IMR-90 (cell line): Measurements from ENCODE around the gene TMEM204. TPM values are rescaled to one million over a fixed set of nuclear protein-coding genes. Genes with fewer than 3 reads are reported as not detected.

Source experiments
- ATAC-seq: fragments of 200-7000 bp; cut with Tn5 transposase; 2 replicates; pipeline ENCODE4 v1.9.1; 2020; ENCODE audit warnings: low read depth, mild to moderate bottlenecking, moderate library complexity
- BruUV-seq: library from RNA; stranded (reverse); fragments of 400-500 nt; replicated peaks from 2 replicates; lab custom pipeline; 2021; lab: Mats Ljungman, UMichigan
- CTCF ChIA-PET: fragments of 300-600 bp; formaldehyde crosslinking; extraction: SDS; loops from one replicate; lab custom pipeline; 2021; ENCODE audit warnings: antibody characterized with exemption; lab: Yijun Ruan, JAX
- POLR2A ChIA-PET: fragments of 300-600 bp; sonication (Branson Sonifier 250); formaldehyde crosslinking; loops from one replicate; lab custom pipeline; 2022; ENCODE audit warnings: antibody characterized with exemption; ENCODE audit not compliant: unreplicated experiment; lab: Charles Lee
- DNase-seq: peaks from one replicate; pipeline ENCODE4 v3.0.0; 2013
- H2AFZ ChIP-seq: replicated peaks from 2 replicates; pipeline ENCODE3; 2013; ENCODE audit warnings: low read length, mild to moderate bottlenecking; ENCODE audit not compliant: poor library complexity
- H2AK5ac ChIP-seq: 2 replicates; pipeline ENCODE4 v1.6.1; 2013; ENCODE audit warnings: low read depth, low read length, inconsistent platforms
- H2AK9ac ChIP-seq: replicated peaks from 2 replicates; pipeline ENCODE3; 2013; ENCODE audit warnings: mild to moderate bottlenecking, low read depth, low read length, moderate library complexity; ENCODE audit not compliant: poor library complexity
- H2BK120ac ChIP-seq: 2 replicates; pipeline ENCODE4 v1.6.1; 2013; ENCODE audit warnings: low read depth, low read length, inconsistent platforms
- H2BK15ac ChIP-seq: 3 replicates; pipeline ENCODE4 v1.6.1; 2013; ENCODE audit warnings: low read depth, low read length, inconsistent platforms
- H2BK20ac ChIP-seq: 2 replicates; pipeline ENCODE4 v1.6.1; 2013; ENCODE audit warnings: low read depth, mild to moderate bottlenecking, inconsistent platforms, low read length, moderate library complexity
- H2BK5ac ChIP-seq: 2 replicates; pipeline ENCODE4 v1.6.1; 2013; ENCODE audit warnings: mild to moderate bottlenecking, low read depth, low read length, inconsistent platforms; ENCODE audit not compliant: poor library complexity, severe bottlenecking
- H3K14ac ChIP-seq: replicated peaks from 2 replicates; pipeline ENCODE4 v1.6.1; 2013; ENCODE audit warnings: low read depth, low read length, inconsistent platforms
- H3K18ac ChIP-seq: 2 replicates; pipeline ENCODE4 v1.6.1; 2013; ENCODE audit warnings: low read depth, low read length, control low read depth
- H3K23ac ChIP-seq: 2 replicates; pipeline ENCODE4 v1.6.1; 2013; ENCODE audit warnings: low read depth, low read length, inconsistent platforms
- H3K27ac ChIP-seq: 2 replicates; pipeline ENCODE4 v1.5.1; 2013; ENCODE audit warnings: mild to moderate bottlenecking, control low read depth, low read length; ENCODE audit not compliant: insufficient read depth
- H3K27me3 ChIP-seq: 2 replicates; pipeline ENCODE4 v1.6.1; 2013; ENCODE audit warnings: low read length; ENCODE audit not compliant: control insufficient read depth, insufficient read depth
- H3K36me3 ChIP-seq: 2 replicates; pipeline ENCODE4 v1.6.1; 2013; ENCODE audit warnings: low read length, mixed read lengths; ENCODE audit not compliant: control insufficient read depth, insufficient read depth
- H3K4ac ChIP-seq: 2 replicates; pipeline ENCODE4 v1.6.1; 2013; ENCODE audit warnings: low read depth, low read length, inconsistent platforms
- H3K4me1 ChIP-seq: 2 replicates; pipeline ENCODE4 v1.6.1; 2013; ENCODE audit warnings: low read length, mixed read lengths; ENCODE audit not compliant: control insufficient read depth, insufficient read depth
- H3K4me2 ChIP-seq: 2 replicates; pipeline ENCODE4 v1.6.1; 2013; ENCODE audit warnings: low read depth, mild to moderate bottlenecking, control low read depth, low read length, moderate library complexity
- H3K4me3 ChIP-seq: 2 replicates; pipeline ENCODE4 v1.5.1; 2013; ENCODE audit warnings: low read depth, mild to moderate bottlenecking, control low read depth, low read length, moderate library complexity; ENCODE audit not compliant: insufficient read depth
- H3K56ac ChIP-seq: 2 replicates; pipeline ENCODE4 v1.6.1; 2013; ENCODE audit warnings: low read length, inconsistent platforms; ENCODE audit not compliant: insufficient read depth; ENCODE audit errors: extremely low read depth
- H3K79me1 ChIP-seq, 2 experiments: 2 replicates each; pipeline ENCODE4 v1.6.1; 2013; ENCODE audit warnings: low read length in 2 of 2, inconsistent platforms in 1 of 2, low read depth in 1 of 2
- H3K9ac ChIP-seq: 2 replicates; pipeline ENCODE4 v1.6.1; 2013; ENCODE audit warnings: low read depth, low read length, control low read depth
- H3K9me1 ChIP-seq: 2 replicates; pipeline ENCODE4 v1.6.1; 2013; ENCODE audit warnings: low read length, inconsistent platforms; ENCODE audit not compliant: insufficient read depth
- H3K9me3 ChIP-seq: 2 replicates; pipeline ENCODE4 v1.6.1; 2013; ENCODE audit warnings: low read length; ENCODE audit not compliant: control insufficient read depth, insufficient read depth
- H4K20me1 ChIP-seq: 2 replicates; pipeline ENCODE4 v1.6.1; 2013; ENCODE audit warnings: low read length, inconsistent platforms; ENCODE audit not compliant: insufficient read depth
- H4K5ac ChIP-seq: 2 replicates; pipeline ENCODE4 v1.6.1; 2013; ENCODE audit warnings: mild to moderate bottlenecking, low read depth, low read length, control low read depth
- H4K8ac ChIP-seq, 2 experiments: 2 replicates each; pipeline ENCODE4 v1.6.1; 2013; ENCODE audit warnings: low read depth in 2 of 2, low read length in 2 of 2, control low read depth in 1 of 2, inconsistent platforms in 1 of 2
- H4K91ac ChIP-seq: 2 replicates; pipeline ENCODE4 v1.6.1; 2013; ENCODE audit warnings: low read depth, low read length, inconsistent platforms; ENCODE audit not compliant: insufficient read depth
- CTCF ChIP-seq: conservative IDR thresholded peaks from 2 replicates; pipeline ENCODE4 v1.5.1; 2012; ENCODE audit warnings: mild to moderate bottlenecking, low read depth, low read length, improper control_type of control experiment
- POLR2A ChIP-seq: IDR thresholded peaks from 2 replicates; pipeline ENCODE4 v1.6.1; 2012; ENCODE audit warnings: mild to moderate bottlenecking, low read depth, low read length
- WGBS, 2 experiments: methylation state at CpG; one replicate each; pipeline versions ENCODE4 v1.1.5 to v1.1.7; 2013; ENCODE audit warnings: missing lambda C conversion rate in 2 of 2; ENCODE audit not compliant: insufficient read length in 1 of 2; ENCODE audit errors: extremely low coverage in 2 of 2; 5-methylcytosine and 5-hydroxymethylcytosine counted together
- dilution Hi-C: fragments of 300-500 bp; cut with HindIII; formaldehyde crosslinking; loops from one replicate; pipeline ENCODE4 v1.14.3; 2018; ENCODE audit warnings: low sequenced_read_pairs; ENCODE audit not compliant: unreplicated experiment
- in situ Hi-C: fragments of 300-500 bp; cut with MboI; formaldehyde crosslinking; loops from 3 replicates; pipeline ENCODE4 v1.14.3; 2019; ENCODE audit warnings: low sequenced_read_pairs, inconsistent platforms, mixed read lengths
- intact Hi-C: fragments of 100-400 bp; cut with micrococcal nuclease; formaldehyde crosslinking; loops from 2 replicates; pipeline ENCODE4 v1.10.0; 2022
- polyA plus RNA-seq, 3 experiments: library from polyadenylated mRNA; depleted of rRNA; stranded (reverse); fragments of >200 nt; gene quantifications; 2 replicates each; pipeline ENCODE4 v1.2.3, GENCODE V29; 2012; ENCODE audit warnings: low replicate concordance in 1 of 3
- total RNA-seq: library from RNA; depleted of rRNA; stranded (reverse); fragments of >200 nt; gene quantifications from 2 replicates; pipeline ENCODE4 v1.2.3, GENCODE V29; 2012

The TMEM204 gene
- total and polyA plus RNA-seq, 2 of the 4 experiments (the other 2 are of a cell fraction) = 7.0 to 12.3 TPM

- Histone ChIP-seq H3K9me3 (no peaks in the 10 kb centered on the region), H3K9ac (no peak overlapping the region), H2BK5ac (no peak overlapping the region), H3K4me2 (no peak overlapping the region), H4K8ac (no peak overlapping the region), H2BK120ac (no peak overlapping the region), H3K36me3 (peaks cover 57% of the 10 kb centered on the region), H3K79me1 (no peaks in the 10 kb centered on the region), H3K14ac (no peak overlapping the region), H4K20me1 (no peaks in the 10 kb centered on the region), H4K5ac (no peak overlapping the region), H2AFZ (no peak overlapping the region), H2BK15ac (no peak overlapping the region), H3K4ac (no peak overlapping the region), H3K9me1 (no peaks in the 10 kb centered on the region), H3K56ac (no peak overlapping the region), H3K23ac (no peak overlapping the region), H3K27ac (no peak overlapping the region), H3K18ac (no peak overlapping the region), H3K4me1 (no peaks in the 10 kb centered on the region), H3K4me3 (no peak overlapping the region), H4K91ac (no peak overlapping the region), H2BK20ac (no peak overlapping the region), H2AK9ac (no peak overlapping the region), H3K27me3 (no peaks in the 10 kb centered on the region), H2AK5ac (no peak overlapping the region)
- in situ Hi-C loops (no loop called here), dilution Hi-C loops (no loop called here), intact Hi-C loops (no loop called here)
- ChIA-PET POLR2A (no interaction called here), CTCF (no interaction called here)
- BruUV-seq = no TSS peak
- no peak for DNase-seq
- TF ChIP-seq POLR2A (no peak), CTCF (no peak)
- ATAC-seq = no peak
- WGBS, 2 experiments = 94% methylated on average over 10 of the region's 15 CpGs; no CpG with 5 or more reads in 1 of the 2 experiments
Observed at GRCh38 chr16:1560153-1560552, 26.7 kb downstream of the TMEM204 start.
